Hepatic stellate cell (primary cell): ENCODE results near the gene BAIAP3.
A peak's percentile ranks its signal among the peaks of the same experiment; 100 is the strongest.

Source experiments
- DNase-seq: peaks from one replicate; pipeline ENCODE4 v3.0.0; 2011; ENCODE audit warnings: low spot score

The BAIAP3 gene

DNA sequence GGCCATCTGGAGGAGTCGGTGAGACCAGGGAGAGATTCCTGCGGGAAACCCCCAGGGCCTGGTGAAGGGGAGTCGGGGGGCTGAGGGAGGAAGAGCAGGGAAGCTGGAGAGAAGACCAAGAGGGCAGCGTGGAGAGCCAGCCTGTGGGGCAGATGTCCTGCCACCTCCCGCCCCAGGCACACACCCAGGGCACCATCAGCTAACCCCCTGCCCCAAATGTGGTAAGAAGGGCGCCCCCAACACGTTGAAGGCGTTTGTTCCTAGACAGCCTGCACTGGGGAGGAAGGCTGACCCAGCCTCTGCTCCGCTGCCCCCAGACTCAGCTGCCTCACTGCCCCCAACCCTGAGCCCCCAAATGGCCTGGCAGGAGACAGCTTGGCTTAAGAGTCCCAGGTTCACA lies 1.3 kb downstream of the BAIAP3 start:
- DNase-seq: no peak

GRCh38 chr16:1335211-1335971 lies 1.9 kb downstream of the BAIAP3 start:
- DNase-seq: no peak

DNA sequence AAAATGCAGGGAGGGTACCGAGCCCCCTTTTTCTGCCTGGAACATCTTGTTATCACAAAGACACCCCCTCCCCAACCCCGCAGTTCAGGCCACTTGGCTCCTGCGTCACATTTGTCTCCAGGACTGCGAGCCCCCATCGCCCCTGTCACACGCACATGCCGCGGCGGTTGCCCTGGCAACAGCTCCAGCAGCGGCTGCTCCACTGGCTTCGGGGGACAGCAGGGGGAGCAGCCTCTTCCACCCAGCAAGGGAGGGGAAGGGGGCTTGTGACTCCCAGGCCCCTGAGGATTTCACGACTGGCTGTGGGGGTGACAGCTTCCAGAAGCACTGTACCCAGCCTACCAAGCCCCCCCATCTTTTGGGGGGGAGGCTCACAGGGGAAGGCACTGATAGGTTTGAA lies 2.6 kb downstream of the BAIAP3 start:
- DNase-seq: no peak

- no peak for DNase-seq
These were observed 3.2 kb downstream of the BAIAP3 start for GRCh38 chr16:1336619-1337018.

GRCh38 chr16:1337486-1337885 lies 4.0 kb downstream of the BAIAP3 start:
- no peak for DNase-seq

GRCh38 chr16:1338119-1338730 lies 4.8 kb downstream of the BAIAP3 start:
- no peak for DNase-seq

- no peak for DNase-seq
These were observed 5.6 kb downstream of the BAIAP3 start for GRCh38 chr16:1338855-1339675.

DNA sequence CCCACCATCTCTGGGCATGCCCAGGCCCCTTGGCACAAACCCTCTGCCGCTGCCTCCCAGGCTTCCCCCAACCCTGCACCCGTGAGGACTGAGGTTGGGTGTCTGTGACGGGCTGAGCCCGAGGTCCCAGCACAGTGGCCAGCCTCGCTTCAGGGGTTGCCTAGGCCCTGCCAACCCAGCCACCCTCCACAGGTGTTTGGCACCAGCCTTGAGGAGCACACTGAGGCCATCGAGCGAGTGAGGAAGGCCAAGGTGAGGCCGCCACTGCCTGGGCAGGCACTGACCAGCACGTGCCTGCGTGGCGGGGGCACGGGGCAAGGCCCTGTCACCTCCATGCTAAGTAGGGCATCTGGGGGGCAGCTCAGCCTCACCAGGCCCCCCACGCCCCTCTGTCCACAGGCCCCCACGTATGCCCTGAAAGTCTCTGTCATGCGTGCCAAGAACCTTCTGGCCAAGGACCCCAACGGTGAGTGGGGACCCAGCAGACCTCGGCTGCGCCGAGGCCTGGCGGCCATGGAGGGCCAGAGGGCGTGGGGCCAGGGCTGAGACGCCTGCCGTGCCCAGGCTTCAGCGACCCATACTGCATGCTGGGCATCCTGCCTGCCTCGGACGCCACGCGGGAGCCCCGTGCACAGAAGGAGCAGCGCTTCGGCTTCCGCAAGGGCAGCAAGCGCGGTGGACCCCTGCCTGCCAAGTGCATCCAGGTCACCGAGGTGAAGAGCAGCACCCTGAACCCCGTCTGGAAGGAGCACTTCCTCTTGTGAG lies 7.5 kb downstream of the BAIAP3 start:
- no peak for DNase-seq

- DNase-seq: no peak
These were observed 8.3 kb downstream of the BAIAP3 start for GRCh38 chr16:1341495-1342420.

- peak; percentile 82 for DNase-seq
These were observed 9.3 kb downstream of the BAIAP3 start for GRCh38 chr16:1342526-1343427.

DNA sequence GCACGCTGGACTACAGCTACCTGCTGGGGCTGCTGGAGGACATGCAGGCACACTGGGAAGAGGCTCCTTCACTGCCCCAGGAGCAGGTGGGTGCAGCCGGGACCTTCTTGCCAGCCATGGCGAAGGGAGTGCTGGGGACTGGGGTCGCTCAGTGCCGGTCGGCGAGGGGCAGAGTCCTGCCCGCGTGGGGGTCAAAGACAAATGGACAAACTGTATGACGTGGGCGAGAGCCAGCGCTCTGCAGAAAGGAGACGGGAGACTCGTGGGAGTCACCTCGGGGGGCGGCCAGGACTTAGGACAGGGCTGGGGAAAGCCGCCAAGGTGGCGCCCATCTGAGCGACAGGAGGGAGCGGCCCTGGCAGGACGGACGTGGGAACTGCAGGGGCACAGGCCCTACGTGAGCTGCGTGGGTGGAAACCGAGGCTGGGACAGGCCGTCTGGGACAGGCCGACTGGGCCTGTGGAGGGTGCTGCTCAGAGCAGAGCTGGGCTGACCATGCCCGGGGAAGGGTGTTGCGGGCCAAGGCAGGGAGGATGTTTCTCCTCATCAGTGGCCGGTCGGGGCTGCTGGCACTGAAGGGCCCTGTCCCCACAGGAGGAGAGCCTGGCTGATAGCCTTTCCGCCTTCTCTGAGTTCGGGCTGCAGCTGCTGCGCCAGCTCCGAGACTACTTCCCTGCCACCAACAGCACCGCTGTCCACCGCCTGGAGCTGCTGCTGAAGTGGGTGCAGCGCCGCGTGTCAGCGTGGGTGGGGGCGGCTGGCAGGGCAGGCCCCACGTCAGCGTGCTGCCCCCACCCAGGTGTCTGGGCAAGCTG lies 10.2 kb downstream of the BAIAP3 start:
- DNase-seq: no peak

- DNase-seq: no peak
These were observed 11.1 kb downstream of the BAIAP3 start for GRCh38 chr16:1344499-1344898.

DNA sequence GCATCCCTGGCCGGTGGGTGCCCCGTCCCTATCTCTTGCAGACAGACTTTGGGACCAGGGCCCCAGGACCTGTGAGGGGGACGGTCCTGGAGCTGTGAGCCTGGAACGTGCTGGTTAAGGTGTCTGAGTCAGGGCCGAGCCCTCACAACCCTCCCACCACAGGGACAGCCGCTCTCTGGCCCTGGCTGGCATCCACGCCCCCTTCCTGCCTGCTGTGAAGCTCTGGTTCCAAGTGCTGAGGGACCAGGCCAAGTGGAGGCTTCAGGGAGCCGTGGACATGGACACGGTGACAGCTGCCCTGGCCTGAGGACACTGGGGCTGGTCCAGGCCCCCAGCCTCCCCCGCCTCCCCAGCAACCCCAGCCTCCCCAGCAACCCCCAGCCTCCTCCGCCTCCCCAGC lies 11.6 kb downstream of the BAIAP3 start:
- DNase-seq: no peak

- DNase-seq: no peak
These were observed 12.4 kb downstream of the BAIAP3 start for GRCh38 chr16:1345651-1346421.

GRCh38 chr16:1346422-1347285 lies 13.2 kb downstream of the BAIAP3 start:
- peak; percentile 47 for DNase-seq

DNA sequence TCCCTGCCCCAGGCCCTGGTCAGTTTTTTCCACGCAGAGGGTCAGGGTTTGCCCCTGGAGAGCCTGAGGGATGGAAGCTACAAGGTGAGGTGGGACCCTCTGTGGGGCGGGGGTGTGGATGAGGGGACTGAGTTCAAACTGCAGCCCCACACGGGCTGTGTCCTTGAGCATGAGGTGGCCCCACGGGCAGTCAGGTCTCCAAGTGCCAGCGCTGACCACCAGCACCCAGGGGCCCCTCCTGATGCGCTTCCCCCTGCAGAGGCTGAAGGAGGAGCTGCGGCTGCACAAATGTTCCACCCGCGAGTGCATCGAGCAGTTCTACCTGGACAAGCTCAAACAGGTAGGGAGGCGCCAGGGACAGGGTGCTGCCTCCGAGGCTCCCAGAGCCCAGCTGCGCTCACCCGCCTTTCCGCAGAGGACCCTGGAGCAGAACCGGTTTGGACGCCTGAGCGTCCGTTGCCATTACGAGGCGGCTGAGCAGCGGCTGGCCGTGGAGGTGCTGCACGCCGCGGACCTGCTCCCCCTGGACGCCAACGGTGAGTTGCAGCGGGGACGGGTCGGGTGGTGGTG lies 13.9 kb downstream of the BAIAP3 start:
- DNase-seq: no peak

DNA sequence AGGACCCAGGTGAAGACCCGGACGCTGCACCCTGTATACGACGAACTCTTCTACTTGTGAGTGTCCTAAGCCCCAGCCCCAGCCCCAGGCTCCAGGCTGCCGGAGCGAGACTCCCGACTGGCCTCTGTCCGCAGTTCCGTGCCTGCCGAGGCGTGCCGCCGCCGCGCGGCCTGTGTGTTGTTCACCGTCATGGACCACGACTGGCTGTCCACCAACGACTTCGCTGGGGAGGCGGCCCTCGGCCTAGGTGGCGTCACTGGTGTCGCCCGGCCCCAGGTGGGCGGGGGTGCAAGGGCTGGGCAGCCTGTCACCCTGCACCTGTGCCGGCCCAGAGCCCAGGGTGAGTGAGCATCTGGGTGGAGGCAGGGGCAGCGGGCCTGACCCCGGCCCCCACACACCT lies 14.5 kb downstream of the BAIAP3 start:
- no peak for DNase-seq
